Fibroblast of lung (primary cell): Measurements from ENCODE around the gene SYT9.

Experiments used
- CTCF ChIP-seq, 2 donors: IDR thresholded peaks in 1 of 2; conservative IDR thresholded peaks in 1 of 2; 1 replicate in 1 of 2; 2 replicates in 1 of 2; pipeline ENCODE4 v1.5.1; 2011 to 2012; ENCODE audit warnings: low read length in 2 of 2, control low read depth in 1 of 2, inconsistent platforms in 1 of 2, low read depth in 1 of 2, mild to moderate bottlenecking in 1 of 2
- EZH2 ChIP-seq: IDR thresholded peaks from 2 replicates; pipeline ENCODE4 v1.5.1; 2012; ENCODE audit warnings: low read length, control low read depth, mild to moderate bottlenecking; ENCODE audit errors: missing control alignments

GRCh38 chr11:7332451-7332850, 80.7 kb downstream of the SYT9 start:
- TF ChIP-seq CTCF (conservative IDR thresholded peaks at IDR 0.05 in 1 of 2, IDR thresholded peaks at IDR 0.05 in 1 of 2; ENCODE audit: low read depth in 1 of 2, low read length in 2 of 2) = no peak
- no peak for TF ChIP-seq EZH2
